Ureter (tissue), 1 donor: ENCODE results near the gene FBXO46. TPM values are rescaled to one million over a fixed set of nuclear protein-coding genes. Genes with fewer than 3 reads are reported as not detected.

Experiments used
- DNase-seq: peaks from one replicate; pipeline ENCODE4 v3.0.0-alpha.2; 2020; ENCODE audit warnings: low spot score
- total RNA-seq: library from RNA; stranded (reverse); gene quantifications from one replicate; pipeline ENCODE4 v1.2.4, GENCODE V29; 2023
- donor health status: DM: yes; HTN: yes; CAD: no.

Gene FBXO46
- 24.8 TPM for total RNA-seq

- DNase-seq: peak; percentile 97
Measured at GRCh38 chr19:45730368-45731288, at the start of gene FBXO46. FBXO46 (minus strand) TSS chr19:45730896; CDS start chr19:45713495, 17,401 bp downstream.

GRCh38 chr19:45780146-45780447, 49.4 kb upstream of the FBXO46 start:
- DNase-seq: no peak

GRCh38 chr19:45779231-45780145, 48.8 kb upstream of the FBXO46 start:
- DNase-seq: peak; percentile 96

- DNase-seq: no peak
Measured at GRCh38 chr19:45778010-45778661, 47.4 kb upstream of the FBXO46 start.

- no peak for DNase-seq
Measured at GRCh38 chr19:45777395-45777961, 46.8 kb upstream of the FBXO46 start.

- DNase-seq: no peak
Measured at GRCh38 chr19:45774765-45775164, 44.1 kb upstream of the FBXO46 start.

- DNase-seq: no peak
Measured at GRCh38 chr19:45773384-45773783, 42.7 kb upstream of the FBXO46 start.

GRCh38 chr19:45772912-45773311, 42.2 kb upstream of the FBXO46 start:
- no peak for DNase-seq

- no peak for DNase-seq
Measured at GRCh38 chr19:45772130-45772840, 41.6 kb upstream of the FBXO46 start.

GRCh38 chr19:45771311-45771933, 40.7 kb upstream of the FBXO46 start:
- DNase-seq: no peak

GRCh38 chr19:45770192-45771101, 39.8 kb upstream of the FBXO46 start:
- DNase-seq: peak; percentile 97

- DNase-seq: peak; percentile 78
Measured at GRCh38 chr19:45769821-45770191, 39.1 kb upstream of the FBXO46 start.

- peak; percentile 99 for DNase-seq
Measured at GRCh38 chr19:45768984-45769782, 38.5 kb upstream of the FBXO46 start, which contains the start of gene SIX5. SIX5 (minus strand) TSS chr19:45769252; CDS start chr19:45768844, 408 bp downstream.

- DNase-seq: peak; percentile 65
Measured at GRCh38 chr19:45768655-45768983, 37.9 kb upstream of the FBXO46 start.

GRCh38 chr19:45767881-45768654, 37.4 kb upstream of the FBXO46 start:
- DNase-seq: peak; percentile 77

GRCh38 chr19:45767410-45767880, 36.7 kb upstream of the FBXO46 start:
- DNase-seq: peak; percentile 89

- DNase-seq: no peak
Measured at GRCh38 chr19:45766869-45767346, 36.2 kb upstream of the FBXO46 start.
